SK-N-SH treated with all-trans-retinoic acid at 6 μM for 48 hours (cell line): Measurements from ENCODE around the gene DRD4.

ENCODE experiments used
- ARNTL ChIP-seq: fragments of 450-650 bp; formaldehyde crosslinking; IDR thresholded peaks from 2 replicates; pipeline ENCODE4 v1.5.0; 2020; ENCODE audit warnings: low read depth, mild to moderate bottlenecking, moderate library complexity, borderline replicate concordance
- CSDC2 ChIP-seq: fragments of 250-450 bp; sonication (Bioruptor Pico); IDR thresholded peaks from 2 replicates; pipeline ENCODE4 v1.5.0; 2020; ENCODE audit warnings: mild to moderate bottlenecking, moderate library complexity
- ISL1 ChIP-seq: fragments of 250-450 bp; sonication (Bioruptor Pico); IDR thresholded peaks from 2 replicates; pipeline ENCODE4 v2.1.2; 2022; ENCODE audit warnings: mild to moderate bottlenecking, moderate library complexity
- PATZ1 ChIP-seq: fragments of 250-450 bp; sonication (Bioruptor Pico); IDR thresholded peaks from 2 replicates; pipeline ENCODE4 v1.8.0; 2020; ENCODE audit warnings: mild to moderate bottlenecking, moderate library complexity, borderline replicate concordance
- POU6F1 ChIP-seq: fragments of 250-450 bp; sonication (Bioruptor Pico); IDR thresholded peaks from 2 replicates; pipeline ENCODE4 v1.8.0; 2021; ENCODE audit warnings: low read depth, mild to moderate bottlenecking, moderate library complexity, borderline replicate concordance
- SNAI2 ChIP-seq: fragments of 250-450 bp; sonication (Bioruptor Pico); IDR thresholded peaks from 2 replicates; pipeline ENCODE4 v1.5.0; 2020; ENCODE audit warnings: mild to moderate bottlenecking, moderate library complexity
- TOX ChIP-seq: fragments of 250-450 bp; sonication (Bioruptor Pico); IDR thresholded peaks from 2 replicates; pipeline ENCODE4 v1.8.0; 2021; ENCODE audit warnings: mild to moderate bottlenecking, moderate library complexity, borderline replicate concordance
- ZFP3 ChIP-seq: fragments of 250-450 bp; sonication (Bioruptor Pico); IDR thresholded peaks from 2 replicates; pipeline ENCODE4 v1.5.0; 2020; ENCODE audit warnings: mild to moderate bottlenecking, moderate library complexity
- ZNF565 ChIP-seq: fragments of 450-650 bp; formaldehyde crosslinking; conservative IDR thresholded peaks from 2 replicates; pipeline ENCODE4 v1.5.0; 2020; ENCODE audit warnings: low read depth, mild to moderate bottlenecking, moderate library complexity
- TF ChIP-seq, protein P1 (sequence below): fragments of 250-450 bp; sonication (Bioruptor Pico); IDR thresholded peaks from 2 replicates; pipeline ENCODE4 v1.5.1; 2020; ENCODE audit warnings: low read depth, mild to moderate bottlenecking, moderate library complexity

- TF ChIP-seq ZFP3 (CRISPR knock-in tag), result no peak
- TF ChIP-seq, protein P1, sequence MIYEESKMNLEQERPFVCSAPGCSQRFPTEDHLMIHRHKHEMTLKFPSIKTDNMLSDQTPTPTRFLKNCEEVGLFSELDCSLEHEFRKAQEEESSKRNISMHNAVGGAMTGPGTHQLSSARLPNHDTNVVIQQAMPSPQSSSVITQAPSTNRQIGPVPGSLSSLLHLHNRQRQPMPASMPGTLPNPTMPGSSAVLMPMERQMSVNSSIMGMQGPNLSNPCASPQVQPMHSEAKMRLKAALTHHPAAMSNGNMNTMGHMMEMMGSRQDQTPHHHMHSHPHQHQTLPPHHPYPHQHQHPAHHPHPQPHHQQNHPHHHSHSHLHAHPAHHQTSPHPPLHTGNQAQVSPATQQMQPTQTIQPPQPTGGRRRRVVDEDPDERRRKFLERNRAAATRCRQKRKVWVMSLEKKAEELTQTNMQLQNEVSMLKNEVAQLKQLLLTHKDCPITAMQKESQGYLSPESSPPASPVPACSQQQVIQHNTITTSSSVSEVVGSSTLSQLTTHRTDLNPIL (CRISPR knock-in tag), result no peak
- no peak for TF ChIP-seq PATZ1
- no peak for TF ChIP-seq ARNTL (CRISPR knock-in tag)
- no peak for TF ChIP-seq ISL1 (CRISPR knock-in tag)
- TF ChIP-seq POU6F1 (CRISPR knock-in tag), result no peak
- no peak for TF ChIP-seq TOX (CRISPR knock-in tag)
- TF ChIP-seq CSDC2, result no peak
- no peak for TF ChIP-seq SNAI2
- TF ChIP-seq ZNF565 (CRISPR knock-in tag), result no peak
These were observed 40.7 kb upstream of the DRD4 start for GRCh38 chr11:596374-596773.
